Right renal pelvis (tissue), 4 donors: ENCODE measurements around the gene ATP13A3. TPM values are rescaled to one million over a fixed set of nuclear protein-coding genes. Genes with fewer than 3 reads are reported as not detected.
A peak's percentile ranks its signal among the peaks of the same experiment; 100 is the strongest.
"Not testable (repeated sequence)": the region's sequence is repeated elsewhere in the genome, so short reads cannot be mapped to it uniquely, and the experiment has no call there.

Source experiments
- DNase-seq, 4 donors: peaks; one replicate each; pipeline ENCODE4 v3.0.0-alpha.2; 2013; ENCODE audit warnings: low read depth in 4 of 4, low spot score in 3 of 4, missing footprints in 1 of 4
- polyA plus RNA-seq, 4 donors: library from polyadenylated mRNA; unstranded; fragments of 120-200 nt; gene quantifications; one replicate each; pipeline ENCODE4 v1.2.1, GENCODE V29; 2013; ENCODE audit not compliant: insufficient read length in 4 of 4

The ATP13A3 gene
- polyA plus RNA-seq, 4 donors: 97.7 to 120 (median 117) TPM

- no peak for DNase-seq
Observed at GRCh38 chr3:194503081-194503531, 16.3 kb upstream of the ATP13A3 start.

DNA sequence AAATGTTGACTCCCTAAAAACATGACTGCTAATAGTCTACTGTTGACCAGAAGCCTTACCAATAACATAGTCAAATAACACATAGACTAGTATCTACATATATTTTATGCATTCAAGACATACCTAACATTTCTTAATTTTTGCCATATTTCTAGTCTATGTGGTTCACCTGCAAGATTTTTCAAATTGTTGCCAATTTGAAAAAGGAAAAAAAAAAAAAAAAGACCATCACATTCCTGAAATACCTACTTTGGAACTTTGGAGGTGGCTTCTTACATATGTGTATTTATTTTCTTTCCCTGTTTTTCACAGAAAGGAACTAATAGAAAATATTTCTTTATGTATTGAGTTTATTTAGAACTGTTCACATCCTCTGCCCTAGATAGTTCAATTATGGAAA lies 13.4 kb upstream of the ATP13A3 start:
- DNase-seq: no peak

- not testable (repeated sequence) for DNase-seq
Observed at GRCh38 chr3:194499516-194499915, 12.7 kb upstream of the ATP13A3 start.

DNA sequence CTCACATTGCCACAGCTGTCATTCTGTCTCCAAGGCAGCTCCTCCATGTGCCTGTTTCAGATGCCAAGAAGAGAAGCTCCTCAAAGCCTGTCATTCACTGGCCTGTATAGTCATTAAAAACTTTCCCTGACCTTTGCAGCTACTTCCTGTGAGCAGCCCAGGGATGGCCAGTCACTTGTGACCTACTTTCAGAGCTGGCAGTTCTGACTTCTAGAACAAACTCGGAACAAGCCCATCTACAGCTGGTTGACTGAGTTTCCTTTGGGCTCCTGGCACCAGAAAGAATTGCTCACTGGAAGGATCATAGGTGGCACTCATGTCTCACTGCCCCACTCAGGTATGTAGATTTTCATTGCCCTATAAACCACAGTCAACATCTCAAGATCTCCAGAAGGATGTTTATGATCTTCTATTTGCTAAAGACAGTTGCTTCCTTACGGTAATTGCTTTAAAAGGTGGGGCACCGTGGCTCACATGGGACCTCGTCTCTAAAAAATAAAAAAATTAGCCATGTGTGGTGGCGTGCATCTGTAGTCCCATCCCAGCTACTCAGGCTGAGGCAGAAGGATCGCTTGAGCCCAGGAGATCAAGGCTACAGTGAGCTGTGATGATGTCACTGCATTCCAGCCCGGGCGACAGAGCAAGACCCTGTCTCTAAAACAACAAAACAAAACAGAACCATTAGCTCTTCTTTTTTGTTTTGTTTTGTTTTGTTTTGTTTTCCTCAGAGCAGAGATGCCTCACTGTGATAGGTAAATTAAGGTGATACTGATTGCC lies 11.2 kb upstream of the ATP13A3 start:
- DNase-seq: no peak

- DNase-seq: no peak
Observed at GRCh38 chr3:194496217-194496919, 9.6 kb upstream of the ATP13A3 start.

DNA sequence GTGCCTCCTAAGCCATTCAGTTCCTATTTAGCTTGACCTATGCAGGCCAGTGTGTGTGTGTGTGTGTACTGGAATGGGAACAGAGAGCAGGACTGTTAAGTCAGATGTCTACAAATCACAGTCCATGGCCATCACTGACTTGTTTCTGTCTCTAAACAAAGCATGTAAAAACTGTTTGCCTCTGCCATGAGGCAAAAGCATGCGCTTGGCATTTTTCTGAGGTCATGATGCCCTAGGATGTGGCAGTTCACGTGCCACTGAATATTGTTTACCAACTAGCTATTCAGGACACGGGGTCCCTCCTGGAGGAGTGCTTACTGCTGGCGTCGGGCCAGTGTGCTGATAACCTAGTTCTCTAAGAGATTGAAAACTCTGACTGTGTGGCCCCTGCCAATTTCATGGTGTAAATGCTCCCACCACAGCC lies 8.2 kb upstream of the ATP13A3 start:
- DNase-seq: no peak

GRCh38 chr3:194493995-194494927 lies 7.5 kb upstream of the ATP13A3 start:
- not testable (repeated sequence) for DNase-seq

DNA sequence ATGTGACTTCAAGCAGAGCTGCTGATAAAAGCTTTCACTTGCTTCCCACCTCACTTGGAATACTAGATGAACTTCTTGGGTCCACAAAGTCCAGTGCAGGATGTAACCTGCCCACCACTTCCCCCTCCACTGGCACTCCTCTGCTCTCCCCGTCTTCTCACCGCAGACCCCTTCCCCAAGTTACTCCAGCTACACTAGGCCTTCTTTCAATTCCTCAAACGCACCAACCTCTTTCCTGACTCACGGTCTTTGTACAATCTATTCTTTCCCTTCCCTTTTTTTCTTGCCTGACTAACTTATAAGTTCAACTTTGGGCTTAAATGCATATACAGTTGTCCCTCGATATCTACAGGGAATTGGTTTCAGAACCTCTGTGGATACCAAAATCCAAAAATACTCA lies 5.2 kb upstream of the ATP13A3 start:
- no peak for DNase-seq

- no peak for DNase-seq
Observed at GRCh38 chr3:194489736-194490612, 3.2 kb upstream of the ATP13A3 start.

DNA sequence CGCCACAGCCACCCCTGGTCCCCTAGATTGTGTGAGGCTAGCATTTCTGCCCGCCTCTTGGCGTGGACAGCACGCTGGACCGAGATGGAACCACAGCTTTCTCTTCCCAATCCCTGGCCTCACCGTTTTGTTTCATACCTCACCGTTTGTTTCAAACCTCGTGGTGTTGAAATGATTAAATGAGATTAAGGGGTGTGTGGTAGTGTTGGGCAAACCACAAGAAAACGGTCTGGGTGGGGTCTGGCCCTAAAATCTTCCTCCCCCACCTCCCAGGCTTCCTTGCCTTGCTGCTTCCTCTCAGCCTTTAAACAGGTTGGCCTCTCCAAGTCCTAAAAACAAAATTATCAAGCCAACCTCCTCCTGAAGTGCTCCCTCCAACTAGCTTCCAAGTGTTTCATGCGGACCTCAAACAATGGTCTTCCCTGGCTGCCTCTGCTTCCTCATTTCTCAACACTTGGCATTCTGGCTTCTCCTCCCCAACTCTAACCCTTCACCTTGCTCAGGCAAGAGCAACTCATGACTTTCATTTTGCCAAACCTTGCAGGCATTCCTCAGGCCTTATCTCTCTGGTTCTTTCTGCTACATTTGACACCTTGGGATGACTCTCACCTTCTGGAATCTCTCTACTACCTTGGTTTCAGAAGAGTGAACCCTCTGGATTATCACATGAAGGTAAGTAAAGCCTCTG lies 1.4 kb upstream of the ATP13A3 start:
- no peak for DNase-seq

GRCh38 chr3:194487289-194488054 lies 670 bp upstream of the ATP13A3 start:
- peak in 2 of 4 donors; percentile 42 to 43 for DNase-seq

DNA sequence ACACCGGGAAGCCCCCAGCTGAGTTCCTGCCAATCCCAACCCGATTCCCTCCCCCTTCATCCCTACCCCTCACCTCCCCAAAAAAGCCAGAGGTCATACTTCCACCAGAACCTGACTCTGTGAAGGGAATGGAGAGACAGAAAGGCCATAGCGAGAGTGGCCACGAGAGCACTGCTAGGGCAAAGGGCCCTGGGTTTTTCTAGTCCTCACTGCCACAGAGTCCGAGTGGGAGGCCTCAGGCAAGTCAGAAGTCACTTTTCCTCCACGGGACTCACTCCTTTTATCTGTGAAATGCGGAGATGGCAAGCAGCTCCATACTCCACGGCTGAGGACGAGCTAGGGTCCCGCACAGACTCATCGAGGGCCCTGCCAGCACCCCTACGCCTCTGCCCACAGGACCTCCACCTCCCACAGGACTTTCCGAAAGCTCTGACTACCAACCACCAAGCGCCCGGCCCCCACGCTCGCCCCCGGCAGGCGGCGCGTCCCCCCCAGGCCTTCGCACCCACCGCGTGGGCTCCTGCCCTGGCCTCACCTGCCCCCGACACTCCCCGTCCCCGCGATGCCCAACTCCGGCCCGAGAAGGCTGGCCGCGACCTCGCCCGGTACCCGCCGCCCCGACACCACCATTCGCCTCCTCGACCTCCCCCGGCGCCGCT lies 792 bp downstream of the ATP13A3 start:
- DNase-seq: peak in 1 of 4 donors; percentile 38

DNA sequence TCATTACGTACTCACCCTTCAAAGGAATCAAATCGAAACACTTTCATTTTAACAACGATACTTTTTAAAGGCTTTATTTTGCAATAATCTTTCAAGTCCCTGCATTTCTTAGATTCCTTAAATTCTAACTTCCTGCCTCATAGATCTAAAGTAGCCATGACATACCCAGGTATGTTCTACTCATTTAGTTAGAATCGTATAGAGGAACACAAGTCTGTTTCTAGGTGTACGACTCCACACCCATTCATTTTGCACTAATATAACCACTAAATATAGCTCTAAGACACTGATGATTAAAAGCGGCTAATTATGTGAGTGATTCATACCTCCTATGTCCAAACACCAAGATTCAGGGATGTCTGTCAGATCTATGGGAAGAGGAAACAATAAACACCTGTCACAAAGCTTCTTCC lies 1.3 kb downstream of the ATP13A3 start:
- DNase-seq: no peak

GRCh38 chr3:194484614-194485013 lies 2.2 kb downstream of the ATP13A3 start:
- no peak for DNase-seq

DNA sequence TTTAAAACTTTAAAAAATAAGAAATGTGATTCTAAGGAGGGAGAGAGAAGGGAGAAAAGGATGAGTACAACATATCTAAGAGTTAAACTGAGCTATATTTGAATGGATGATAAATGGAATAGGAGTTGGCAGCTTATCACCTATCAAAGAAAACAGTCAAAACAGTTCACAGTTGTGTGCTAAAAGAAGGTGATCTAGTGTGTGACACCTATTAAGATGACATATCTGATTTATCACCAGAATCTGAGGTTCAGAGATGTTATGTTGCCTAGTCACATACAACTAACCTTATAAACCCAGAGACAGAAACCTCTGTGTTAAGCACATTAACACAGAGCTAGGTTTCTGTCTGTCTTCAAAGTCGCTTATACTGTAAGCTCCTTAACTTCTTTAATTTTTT lies 3.0 kb downstream of the ATP13A3 start:
- no peak for DNase-seq

DNA sequence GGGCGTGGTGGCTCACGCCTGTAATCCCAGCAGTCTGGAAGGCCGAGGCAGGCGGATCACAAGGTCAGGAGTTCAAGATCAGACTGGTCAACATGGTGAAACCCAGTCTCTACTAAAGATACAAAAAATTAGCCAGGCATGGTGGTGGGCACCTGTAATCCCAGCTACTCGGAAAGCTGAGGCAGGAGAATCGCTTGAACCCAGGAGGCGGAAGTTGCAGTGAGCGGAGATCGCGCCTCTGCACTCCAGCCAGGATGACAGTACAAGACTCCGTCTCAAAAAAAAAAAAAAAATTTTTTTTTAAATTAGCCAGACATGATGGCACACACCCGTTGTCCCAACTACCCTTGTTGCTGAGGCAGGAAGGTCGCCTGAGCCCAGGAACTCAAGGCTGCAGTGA lies 4.0 kb downstream of the ATP13A3 start:
- not testable (repeated sequence) for DNase-seq

GRCh38 chr3:194482196-194482593 lies 4.6 kb downstream of the ATP13A3 start:
- no peak for DNase-seq
